OCI-LY1 (cell line): ENCODE measurements around the gene GDPD3.

Experiments
- H2AFZ ChIP-seq: fragments of 200-600 bp; sonication (generic), shearing (Covaris generic); 2 replicates; pipeline ENCODE4 v1.6.0; 2014; ENCODE audit warnings: antibody characterized with exemption, mild to moderate bottlenecking, low read length
- H3F3A ChIP-seq: fragments of 200-600 bp; sonication (generic), shearing (Covaris generic); 2 replicates; pipeline ENCODE4 v1.6.0; 2014; ENCODE audit warnings: mild to moderate bottlenecking, antibody characterized with exemption, low read length, moderate library complexity; ENCODE audit not compliant: insufficient read depth
- H3K27ac ChIP-seq: fragments of 200-600 bp; sonication (generic); 2 replicates; pipeline ENCODE4 v1.5.1; 2014; ENCODE audit warnings: low read length, mixed run types, mild to moderate bottlenecking, low read depth; ENCODE audit not compliant: poor library complexity, severe bottlenecking
- H3K27me3 ChIP-seq: fragments of 200-600 bp; sonication (generic); 2 replicates; pipeline ENCODE4 v1.6.0; 2014; ENCODE audit warnings: antibody characterized with exemption, mild to moderate bottlenecking, low read length, moderate library complexity; ENCODE audit not compliant: insufficient read depth
- H3K36me3 ChIP-seq: fragments of 200-600 bp; sonication (generic); 2 replicates; pipeline ENCODE4 v1.6.1; 2014; ENCODE audit warnings: mild to moderate bottlenecking, antibody characterized with exemption, low read length, moderate library complexity, mixed read lengths; ENCODE audit not compliant: insufficient read depth
- H3K4me1 ChIP-seq: fragments of 200-600 bp; sonication (generic); 2 replicates; pipeline ENCODE4 v1.5.1; 2014; ENCODE audit warnings: mild to moderate bottlenecking, low read length, moderate library complexity; ENCODE audit not compliant: insufficient read depth, severe bottlenecking
- H3K4me2 ChIP-seq: fragments of 200-600 bp; sonication (generic), shearing (Covaris generic); 2 replicates; pipeline ENCODE4 v1.6.1; 2014; ENCODE audit warnings: low read length
- H3K4me3 ChIP-seq: fragments of 200-600 bp; sonication (generic); 2 replicates; pipeline ENCODE4 v1.5.1; 2014; ENCODE audit warnings: low read length, low read depth, mild to moderate bottlenecking, mixed read lengths; ENCODE audit not compliant: poor library complexity, severe bottlenecking
- H3K79me2 ChIP-seq: fragments of 200-600 bp; shearing (Covaris generic); 2 replicates; pipeline ENCODE4 v1.6.1; 2016; ENCODE audit warnings: mixed run types, low read length, mixed read lengths; ENCODE audit not compliant: insufficient read depth
- H3K9ac ChIP-seq: fragments of 200-600 bp; sonication (generic), shearing (Covaris generic); 2 replicates; pipeline ENCODE4 v1.6.1; 2014; ENCODE audit warnings: mild to moderate bottlenecking, low read length, mixed read lengths
- H3K9me2 ChIP-seq: fragments of 200-600 bp; sonication (generic), shearing (Covaris generic); 2 replicates; pipeline ENCODE4 v1.6.1; 2014; ENCODE audit warnings: low read depth, mild to moderate bottlenecking, low read length, mixed read lengths
- H3K9me3 ChIP-seq: fragments of 200-600 bp; shearing (Covaris generic); 2 replicates; pipeline ENCODE4 v1.6.1; 2014; ENCODE audit warnings: low read length, mixed read lengths
- H4K20me1 ChIP-seq: fragments of 200-600 bp; sonication (generic), shearing (Covaris generic); 2 replicates; pipeline ENCODE4 v1.6.0; 2016; ENCODE audit warnings: mild to moderate bottlenecking, low read length; ENCODE audit not compliant: insufficient read depth
- EZH2 ChIP-seq: fragments of 200-600 bp; sonication (generic), shearing (Covaris generic); IDR thresholded peaks from 2 replicates; pipeline ENCODE4 v1.8.0; 2017; ENCODE audit warnings: borderline replicate concordance, mixed run types, mild to moderate bottlenecking, antibody characterized with exemption, low read length, moderate library complexity, mixed read lengths
- TF ChIP-seq, protein P1 (sequence below): fragments of 200-600 bp; sonication (generic), shearing (Covaris generic); IDR thresholded peaks from 2 replicates; pipeline ENCODE4 v1.5.1; 2017; ENCODE audit warnings: mild to moderate bottlenecking, antibody characterized with exemption, low read length, moderate library complexity, mixed read lengths

Gene GDPD3

DNA sequence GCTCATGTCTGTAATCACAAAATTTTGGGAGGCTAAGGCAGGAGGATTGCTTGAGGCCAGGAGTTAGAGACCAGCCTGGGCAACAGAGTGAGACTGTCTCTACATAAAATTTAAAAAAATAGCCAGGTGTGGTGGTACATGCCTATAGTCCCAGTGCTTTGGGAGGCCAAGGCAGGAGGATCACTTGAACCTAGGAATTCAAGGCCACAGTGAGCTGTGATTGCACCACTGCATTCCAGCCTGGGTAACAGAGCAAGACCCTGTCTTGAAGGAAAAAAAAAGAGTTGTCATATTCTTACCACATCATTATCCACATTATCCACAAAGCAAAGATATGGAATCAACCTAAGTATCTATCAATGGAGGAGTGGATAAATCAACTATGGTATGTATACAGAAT is 30.7 kb upstream of the GDPD3 start:
- Histone ChIP-seq H2AFZ (no peak overlapping the region), H3K36me3 (no peaks in the 10 kb centered on the region), H3K9ac (no peak overlapping the region), H3K27ac (no peak overlapping the region), H3K79me2 (no peaks in the 10 kb centered on the region), H3F3A (no peaks in the 10 kb centered on the region), H3K4me3 (no peak overlapping the region), H3K4me2 (no peak overlapping the region), H3K9me3 (no peaks in the 10 kb centered on the region), H4K20me1 (no peaks in the 10 kb centered on the region), H3K9me2 (no peaks in the 10 kb centered on the region), H3K4me1 (peaks cover 11% of the 10 kb centered on the region), H3K27me3 (no peaks in the 10 kb centered on the region)
- TF ChIP-seq, protein P1, sequence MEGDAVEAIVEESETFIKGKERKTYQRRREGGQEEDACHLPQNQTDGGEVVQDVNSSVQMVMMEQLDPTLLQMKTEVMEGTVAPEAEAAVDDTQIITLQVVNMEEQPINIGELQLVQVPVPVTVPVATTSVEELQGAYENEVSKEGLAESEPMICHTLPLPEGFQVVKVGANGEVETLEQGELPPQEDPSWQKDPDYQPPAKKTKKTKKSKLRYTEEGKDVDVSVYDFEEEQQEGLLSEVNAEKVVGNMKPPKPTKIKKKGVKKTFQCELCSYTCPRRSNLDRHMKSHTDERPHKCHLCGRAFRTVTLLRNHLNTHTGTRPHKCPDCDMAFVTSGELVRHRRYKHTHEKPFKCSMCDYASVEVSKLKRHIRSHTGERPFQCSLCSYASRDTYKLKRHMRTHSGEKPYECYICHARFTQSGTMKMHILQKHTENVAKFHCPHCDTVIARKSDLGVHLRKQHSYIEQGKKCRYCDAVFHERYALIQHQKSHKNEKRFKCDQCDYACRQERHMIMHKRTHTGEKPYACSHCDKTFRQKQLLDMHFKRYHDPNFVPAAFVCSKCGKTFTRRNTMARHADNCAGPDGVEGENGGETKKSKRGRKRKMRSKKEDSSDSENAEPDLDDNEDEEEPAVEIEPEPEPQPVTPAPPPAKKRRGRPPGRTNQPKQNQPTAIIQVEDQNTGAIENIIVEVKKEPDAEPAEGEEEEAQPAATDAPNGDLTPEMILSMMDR = no peak
- no peak for TF ChIP-seq EZH2

GRCh38 chr16:30143347-30143702 is 30.0 kb upstream of the GDPD3 start:
- Histone ChIP-seq H3K27ac (no peak overlapping the region), H3K4me2 (no peak overlapping the region), H3K36me3 (no peaks in the 10 kb centered on the region), H2AFZ (no peak overlapping the region), H3K9me3 (no peaks in the 10 kb centered on the region), H4K20me1 (no peaks in the 10 kb centered on the region), H3K27me3 (no peaks in the 10 kb centered on the region), H3K9ac (no peak overlapping the region), H3K79me2 (no peaks in the 10 kb centered on the region), H3F3A (no peaks in the 10 kb centered on the region), H3K4me1 (peaks cover 11% of the 10 kb centered on the region), H3K4me3 (no peak overlapping the region), H3K9me2 (no peaks in the 10 kb centered on the region)
- TF ChIP-seq, protein P1 = no peak
- no peak for TF ChIP-seq EZH2

- no peaks in the 10 kb centered on the region for H3K36me3 ChIP-seq
Measured at GRCh38 chr16:30142672-30143346, 29.5 kb upstream of the GDPD3 start.

More at GRCh38 chr16:30142672-30143346, 29.5 kb upstream of the GDPD3 start:
- H3K79me2 ChIP-seq = no peaks in the 10 kb centered on the region
- no peak overlapping the region for H3K4me2 ChIP-seq
- no peak overlapping the region for H3K4me3 ChIP-seq
- no peak overlapping the region for H2AFZ ChIP-seq
- TF ChIP-seq EZH2 = no peak
- TF ChIP-seq, protein P1 = peak; percentile 40; the same call in 1 of the 2 replicates
- no peaks in the 10 kb centered on the region for H4K20me1 ChIP-seq
- H3K27me3 ChIP-seq = no peaks in the 10 kb centered on the region
- H3K9me3 ChIP-seq = no peaks in the 10 kb centered on the region
- H3K4me1 ChIP-seq = peaks cover 11% of the 10 kb centered on the region
- no peaks in the 10 kb centered on the region for H3F3A ChIP-seq
- no peak overlapping the region for H3K9ac ChIP-seq
- H3K9me2 ChIP-seq = no peaks in the 10 kb centered on the region
- H3K27ac ChIP-seq = no peak overlapping the region
